Stimulated activated CD8-positive, alpha-beta memory T cell treated with anti-CD3 and anti-CD28 coated beads, Interleukin-4, amount 100 ng/mL, for 4 hours (primary cell): ENCODE data around the gene STAB1.
A peak's percentile ranks its signal among the peaks of the same experiment; 100 is the strongest.

ENCODE experiments used
- DNase-seq, 2 donors: peaks; one replicate each; pipeline ENCODE4 v3.0.0-alpha.2; 2020; ENCODE audit warnings: low read depth in 2 of 2, low spot score in 1 of 2

The STAB1 gene

DNA sequence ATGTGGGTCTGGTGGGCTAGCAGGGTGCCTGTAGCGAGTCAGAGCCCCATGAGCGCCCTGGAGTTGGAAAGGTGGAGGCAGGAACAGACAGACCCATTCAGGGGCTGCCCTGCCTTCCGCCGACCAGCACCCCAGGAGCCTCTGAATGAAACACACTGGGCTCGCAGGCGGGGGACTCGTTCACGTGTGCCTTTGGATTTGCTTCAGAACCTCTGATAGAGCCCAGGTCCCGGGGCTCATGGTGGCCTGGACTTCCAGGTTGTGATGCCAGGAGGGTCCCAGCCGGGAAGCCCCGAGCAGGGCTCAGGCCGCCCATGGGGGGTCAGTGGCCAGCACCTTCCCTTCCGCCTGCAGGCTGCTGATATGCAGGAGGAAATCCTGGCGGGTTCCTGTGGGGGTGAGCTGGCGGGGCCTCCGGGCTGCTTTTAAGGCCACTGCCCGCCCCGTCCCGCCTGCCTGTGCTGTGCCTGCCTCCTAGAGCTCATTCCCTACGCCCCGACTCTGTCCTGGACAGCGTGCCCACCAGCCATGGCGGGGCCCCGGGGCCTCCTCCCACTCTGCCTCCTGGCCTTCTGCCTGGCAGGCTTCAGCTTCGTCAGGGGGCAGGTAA lies at the start of gene STAB1:
Gene STAB1 (plus strand): TSS at position 453 of the 610 bp plus-strand sequence. CDS start 76 bp downstream, at position 529.
- no peak for DNase-seq

DNA sequence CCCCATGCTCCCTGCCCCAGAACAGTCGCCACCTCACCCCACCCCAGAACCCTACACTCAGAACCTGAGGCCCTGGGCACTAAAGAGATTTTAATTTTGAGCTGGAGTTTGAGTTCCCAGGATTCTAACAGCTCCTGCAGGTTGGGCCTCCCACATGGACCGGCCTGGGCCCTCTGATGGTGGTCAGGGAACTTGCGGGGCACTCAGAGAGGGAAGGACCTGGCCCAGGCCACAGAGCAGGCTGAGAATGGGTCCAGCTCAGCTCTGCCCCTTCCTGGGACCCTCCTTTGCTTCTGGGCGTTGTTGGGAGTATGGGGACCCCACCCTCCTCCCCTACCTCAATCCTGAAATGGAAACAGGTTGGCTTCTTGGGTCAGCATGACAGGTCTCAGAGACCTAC lies 49.1 kb upstream of the STAB1 start:
- no peak for DNase-seq

DNA sequence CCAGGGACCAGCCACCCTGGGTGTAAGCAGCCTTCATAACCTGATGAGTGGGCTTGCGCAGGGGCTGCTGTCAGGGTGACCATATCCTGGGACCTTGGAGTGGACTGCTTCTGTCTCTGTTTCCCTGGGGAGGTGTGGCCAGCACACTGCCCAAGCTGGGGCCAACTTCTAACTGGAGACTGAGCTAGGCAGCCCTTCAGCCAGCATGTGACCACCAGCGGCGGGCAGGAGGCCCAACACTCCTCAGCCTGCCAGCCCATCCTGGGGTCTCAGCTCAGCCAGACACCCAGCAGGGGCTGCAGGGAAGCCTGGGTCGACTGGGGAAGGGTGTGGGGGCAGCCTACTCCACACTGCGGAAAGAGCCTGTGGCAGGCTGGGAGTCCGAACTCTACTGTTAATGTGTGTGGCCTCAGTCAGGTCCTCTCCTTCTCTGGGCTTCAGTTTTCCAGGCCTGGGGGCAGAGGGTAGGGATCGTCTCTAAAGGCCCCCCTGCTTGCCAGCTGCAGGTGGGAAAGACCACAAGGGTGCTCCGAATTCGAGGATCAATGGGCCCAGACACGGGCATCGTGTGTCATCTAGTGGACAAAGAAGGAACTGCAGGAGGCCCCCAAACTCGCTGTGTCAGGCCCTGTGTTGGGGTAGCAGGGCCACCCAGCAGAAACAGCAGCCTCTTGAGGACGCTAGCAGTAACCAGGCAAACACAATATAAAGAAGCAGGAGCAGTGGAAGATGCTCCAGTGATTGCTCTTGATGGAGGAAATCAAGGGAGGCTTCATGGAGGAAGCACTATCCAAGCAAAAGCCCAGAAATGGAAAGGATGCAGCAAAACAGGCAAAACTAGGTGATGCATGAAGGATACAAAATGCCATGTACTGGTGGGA lies 48.3 kb upstream of the STAB1 start:
- peak; percentile 28 to 52 for DNase-seq

- DNase-seq = no peak
These were observed 47.4 kb upstream of the STAB1 start for GRCh38 chr3:52447512-52448355.

GRCh38 chr3:52450489-52451236 lies 44.5 kb upstream of the STAB1 start:
- DNase-seq = no peak

DNA sequence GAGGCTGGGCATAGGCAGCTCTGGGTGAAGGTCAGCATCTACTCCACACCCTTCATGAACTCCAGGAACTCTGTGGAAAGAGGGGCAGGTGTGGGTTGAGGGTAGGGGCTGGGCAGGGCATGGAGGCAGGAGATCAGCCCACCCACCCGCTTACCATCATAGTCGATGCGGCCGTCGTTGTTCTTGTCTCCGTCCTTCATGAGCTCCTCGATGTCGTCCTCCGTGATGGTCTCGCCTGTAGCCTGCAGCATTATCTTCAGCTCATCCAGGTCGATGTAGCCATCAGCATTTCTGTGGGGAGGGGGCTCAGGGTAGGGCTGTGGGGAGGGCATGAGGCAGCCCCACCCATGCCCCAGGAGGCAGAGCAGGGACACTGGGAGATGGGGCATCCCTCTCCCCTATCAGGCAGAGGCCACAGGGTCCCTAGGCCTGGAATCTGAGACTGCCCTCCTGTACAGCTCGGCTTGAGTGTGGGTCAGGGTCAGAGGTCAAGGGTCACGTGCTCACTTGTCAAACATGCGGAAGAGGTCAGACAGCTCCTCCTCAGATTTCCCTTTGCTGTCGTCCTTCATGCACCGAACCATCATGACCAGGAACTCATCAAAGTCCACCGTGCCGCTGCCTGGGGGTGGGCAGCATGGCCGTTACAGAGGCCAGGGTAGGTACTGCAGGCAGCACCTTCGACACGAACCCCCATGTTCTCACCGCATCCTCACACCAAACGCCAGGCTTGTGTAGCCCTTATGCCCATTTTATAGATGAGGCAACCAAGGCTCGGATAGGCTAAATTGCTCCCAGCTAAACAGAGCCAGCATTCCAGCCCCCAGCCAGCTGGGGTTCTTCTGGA lies 43.7 kb upstream of the STAB1 start:
- no peak for DNase-seq

DNA sequence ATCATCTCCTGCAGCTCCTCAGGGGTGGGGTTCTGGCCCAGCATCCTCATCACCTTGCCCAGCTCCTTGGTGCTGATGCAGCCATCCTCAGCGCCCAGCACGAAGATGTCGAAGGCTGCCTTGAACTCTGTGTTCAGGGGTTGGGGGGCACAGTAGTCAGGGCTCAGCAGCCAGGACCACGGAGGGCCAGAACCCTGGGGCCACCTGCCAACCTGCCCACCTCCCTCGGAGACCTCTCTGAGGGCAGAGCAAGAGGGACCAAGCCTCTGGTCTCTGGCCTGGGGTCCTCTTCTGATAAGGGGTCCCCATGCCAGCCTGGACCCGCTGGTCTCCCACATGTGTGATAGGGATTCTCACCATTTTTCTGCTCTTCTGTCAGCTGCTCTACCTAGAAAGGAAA lies 43.0 kb upstream of the STAB1 start:
- no peak for DNase-seq

DNA sequence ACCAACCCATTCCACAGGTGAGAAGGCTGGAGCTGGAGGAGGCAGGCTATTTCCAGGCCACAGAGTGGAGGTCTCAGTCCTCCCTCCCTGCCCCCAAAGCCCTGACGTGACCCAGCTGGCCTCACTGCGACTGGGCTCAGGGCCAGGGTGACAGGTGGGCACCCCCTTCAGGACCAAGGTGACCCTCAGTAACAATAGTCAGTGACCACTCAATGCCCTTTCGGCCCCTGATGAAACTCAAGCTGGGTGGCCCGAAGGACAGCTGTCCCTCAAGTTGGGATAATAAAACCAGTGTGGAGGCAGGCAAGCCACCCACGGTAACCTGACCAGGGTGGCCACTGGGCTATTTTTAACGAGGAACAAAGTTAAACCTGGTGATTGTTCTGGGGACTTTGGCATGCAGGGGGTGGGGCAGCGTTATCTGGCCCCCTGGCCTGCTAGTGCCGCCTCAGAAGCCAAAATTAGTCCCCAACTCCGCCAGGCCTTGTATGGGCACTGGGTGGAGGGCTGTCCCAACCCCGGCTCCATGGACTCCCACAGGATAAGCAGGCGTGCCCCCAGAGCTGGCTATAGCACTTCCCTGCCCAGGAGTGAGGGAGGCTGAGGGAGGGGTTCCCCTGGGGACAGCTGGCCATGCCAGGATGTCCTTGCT lies 42.4 kb upstream of the STAB1 start:
- DNase-seq = no peak

GRCh38 chr3:52453496-52454249 lies 41.5 kb upstream of the STAB1 start, which contains the start of gene TNNC1:
TNNC1 (minus strand) TSS chr3:52454041; CDS start chr3:52454015, 26 bp downstream.
- DNase-seq = no peak

DNA sequence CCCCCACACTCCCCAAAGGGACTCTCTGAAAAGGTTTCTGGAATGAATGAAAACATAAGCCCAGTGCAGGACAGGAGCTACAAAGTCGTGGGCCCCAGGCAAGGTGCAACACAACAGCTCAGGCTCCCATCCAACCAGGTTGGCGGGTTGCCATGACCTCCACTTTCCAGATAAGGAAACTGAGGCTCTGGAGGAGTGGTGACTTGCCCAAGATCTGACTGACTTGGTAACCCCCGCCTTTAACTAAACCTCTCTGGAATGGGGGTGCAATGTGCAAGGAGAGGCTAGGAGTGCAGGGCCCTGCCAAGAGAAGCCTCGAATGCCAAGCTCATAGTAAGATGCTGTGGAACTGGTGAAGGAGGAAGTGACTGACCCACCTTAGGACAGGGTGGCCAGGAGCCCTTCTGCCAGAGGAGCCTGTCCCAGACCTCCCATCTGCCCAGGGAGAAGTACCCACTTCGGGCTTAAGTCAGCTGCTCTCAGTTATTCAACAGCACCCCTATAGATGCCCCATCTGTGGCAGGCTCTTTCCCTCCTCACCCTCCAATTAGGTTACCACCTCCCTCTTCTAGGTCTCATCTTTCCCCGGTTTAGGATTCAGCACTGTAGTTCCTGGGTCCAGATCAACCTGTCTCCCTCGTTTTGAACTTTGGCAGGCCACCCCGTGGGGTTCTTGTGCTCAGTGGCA lies 40.7 kb upstream of the STAB1 start:
- no peak for DNase-seq

- DNase-seq = no peak
These were observed 40.2 kb upstream of the STAB1 start for GRCh38 chr3:52454938-52455282.

DNA sequence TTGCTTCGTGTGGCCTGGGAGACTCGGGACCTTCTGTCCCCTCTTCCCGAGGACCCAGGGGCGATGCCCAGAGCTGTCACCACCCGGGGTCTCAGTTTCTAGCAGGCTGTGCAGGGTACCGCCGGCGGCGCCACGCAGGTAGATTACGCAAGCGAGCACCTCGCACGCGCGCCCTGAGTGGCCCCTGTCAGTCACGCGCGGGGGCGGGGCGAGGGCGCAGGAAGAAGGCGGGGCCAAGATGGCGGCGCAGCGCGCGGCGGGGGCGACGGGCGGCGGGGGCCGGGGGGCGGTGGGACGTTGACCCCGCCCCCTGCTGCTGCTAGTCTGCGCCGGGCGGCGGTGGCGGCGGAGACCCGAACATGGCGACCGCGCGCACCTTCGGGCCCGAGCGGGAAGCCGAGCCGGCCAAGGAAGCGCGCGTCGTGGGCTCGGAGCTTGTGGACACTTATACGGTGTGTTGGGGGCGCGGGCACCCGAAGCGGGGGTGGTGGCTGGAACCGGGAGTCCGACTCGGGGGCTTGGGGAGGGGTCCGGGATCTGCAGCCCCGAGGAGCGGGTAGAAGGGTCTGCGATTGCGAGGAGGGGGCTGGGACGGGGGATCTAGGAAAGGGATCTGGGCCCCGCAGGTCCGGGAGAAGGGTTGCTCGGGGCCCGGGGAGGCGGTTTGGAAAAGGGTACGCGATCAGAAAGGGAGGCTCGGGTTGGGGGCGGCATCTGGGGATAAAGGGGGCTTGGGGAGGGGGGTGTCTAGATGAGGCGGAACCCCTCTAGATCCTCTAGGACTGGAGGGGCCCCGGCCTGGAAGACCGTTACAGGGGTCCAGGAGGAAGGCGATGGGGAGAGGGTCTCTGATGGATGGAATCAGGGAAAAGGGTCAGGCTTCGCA lies 39.6 kb upstream of the STAB1 start, which contains the start of gene NISCH:
Gene NISCH (plus strand): TSS at position 322 of the 886 bp plus-strand sequence. CDS start 38 bp downstream, at position 360.
- peak; percentile 92 to 94 for DNase-seq

DNA sequence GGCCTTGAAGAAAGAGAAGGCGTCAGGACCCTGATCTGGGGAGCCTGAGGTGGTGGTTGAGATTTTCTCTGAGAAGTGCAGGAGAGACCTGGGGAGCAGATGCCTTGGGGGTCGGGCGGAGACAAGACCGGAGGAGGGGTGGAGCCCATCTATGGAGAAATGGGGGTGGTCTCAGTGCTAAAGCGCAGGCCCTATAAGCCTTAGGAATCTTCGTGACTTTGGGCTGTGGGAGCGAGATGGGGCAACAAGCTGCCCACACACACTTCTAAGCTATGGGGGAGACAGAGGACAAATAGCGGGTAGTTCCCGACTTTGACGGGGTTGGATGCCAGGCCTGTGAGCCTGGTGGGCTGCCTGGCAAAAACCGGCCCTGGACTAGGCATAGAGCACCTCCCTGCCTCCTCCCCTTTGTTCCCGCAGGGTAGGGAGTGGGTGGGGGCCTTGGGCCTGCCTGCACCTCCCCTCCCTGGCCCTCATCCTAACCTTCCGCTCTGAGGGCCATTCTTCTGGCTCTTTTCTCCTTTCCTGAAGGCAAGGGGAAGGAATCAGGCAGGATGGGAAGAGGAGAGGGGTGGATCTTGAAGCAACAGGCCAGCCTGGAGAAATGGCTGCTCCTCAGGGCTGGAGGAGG lies 38.9 kb upstream of the STAB1 start:
- no peak for DNase-seq

DNA sequence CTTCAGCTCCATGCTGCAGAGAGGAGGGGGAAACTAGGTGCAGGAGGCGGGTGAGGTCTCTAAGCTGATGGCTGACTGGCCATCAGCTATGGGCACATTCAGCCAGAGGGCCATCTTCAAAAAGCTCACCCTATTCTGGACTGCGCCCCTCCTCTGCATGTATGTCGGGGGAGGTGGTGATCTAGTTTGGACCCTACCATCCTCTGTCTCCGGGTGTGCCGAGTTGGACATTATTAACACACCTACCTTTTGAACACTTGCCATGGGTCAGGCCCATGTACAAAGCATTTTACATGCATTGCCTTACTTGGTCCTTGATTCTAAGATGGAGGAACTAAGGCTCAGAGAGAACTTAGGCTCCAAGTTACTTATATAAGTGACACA lies 38.3 kb upstream of the STAB1 start:
- no peak for DNase-seq

- DNase-seq = no peak
These were observed 36.9 kb upstream of the STAB1 start for GRCh38 chr3:52458031-52458760.
